ENCODE results near the gene ASCL5. TPM values are rescaled to one million over a fixed set of nuclear protein-coding genes. Genes with fewer than 3 reads are reported as not detected.
"Not testable (repeated sequence)": the region's sequence is repeated elsewhere in the genome, so short reads cannot be mapped to it uniquely, and the experiment has no call there.

The ASCL5 gene
- total RNA-seq, 3 donors from 2014 or later: not detected

DNA sequence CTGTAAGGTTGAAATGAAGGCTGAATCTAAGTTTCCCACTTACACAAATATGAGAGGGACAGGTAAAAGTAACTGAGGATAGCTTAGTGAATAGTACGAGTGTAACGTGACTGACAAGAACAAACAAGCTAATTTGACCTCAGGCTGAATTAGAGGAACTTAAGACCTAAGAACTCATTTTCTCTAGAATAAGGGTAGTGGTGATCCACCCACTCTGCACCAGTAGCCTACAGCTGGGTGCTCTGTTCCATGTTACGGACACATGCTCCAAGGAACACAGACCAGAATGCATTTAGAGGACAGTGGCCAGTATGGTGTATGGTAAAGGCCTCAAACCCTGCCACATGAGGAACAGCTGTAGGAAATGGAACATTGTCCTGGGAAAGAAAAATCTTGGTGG, 42.2 kb upstream of the ASCL5 start:
- Histone ChIP-seq H3K27ac (no peak overlapping the region), H3K4me3 (no peak overlapping the region), H3K9me3 (no peaks in the 10 kb centered on the region), H3K4me1 (peaks cover 0 to 2% of the 10 kb centered on the region in 2 donors), H3K36me3 (no peaks in the 10 kb centered on the region), H3K27me3 (no peaks in the 10 kb centered on the region)
- intact Hi-C loops (cut with DNase I; ENCODE audit: low total_unique reads): loop anchor here (2.0 kb wide), 1 partner anchor 18 kb away; no protein-coding TSS in a partner anchor
- no peak for DNase-seq (ENCODE audit: low spot score in 2 of 2)
- TF ChIP-seq POLR2AphosphoS5 (IDR thresholded peaks at IDR 0.05): no peak
- no peak for TF ChIP-seq POLR2A (IDR thresholded peaks at IDR 0.05)
- TF ChIP-seq, protein P1, sequence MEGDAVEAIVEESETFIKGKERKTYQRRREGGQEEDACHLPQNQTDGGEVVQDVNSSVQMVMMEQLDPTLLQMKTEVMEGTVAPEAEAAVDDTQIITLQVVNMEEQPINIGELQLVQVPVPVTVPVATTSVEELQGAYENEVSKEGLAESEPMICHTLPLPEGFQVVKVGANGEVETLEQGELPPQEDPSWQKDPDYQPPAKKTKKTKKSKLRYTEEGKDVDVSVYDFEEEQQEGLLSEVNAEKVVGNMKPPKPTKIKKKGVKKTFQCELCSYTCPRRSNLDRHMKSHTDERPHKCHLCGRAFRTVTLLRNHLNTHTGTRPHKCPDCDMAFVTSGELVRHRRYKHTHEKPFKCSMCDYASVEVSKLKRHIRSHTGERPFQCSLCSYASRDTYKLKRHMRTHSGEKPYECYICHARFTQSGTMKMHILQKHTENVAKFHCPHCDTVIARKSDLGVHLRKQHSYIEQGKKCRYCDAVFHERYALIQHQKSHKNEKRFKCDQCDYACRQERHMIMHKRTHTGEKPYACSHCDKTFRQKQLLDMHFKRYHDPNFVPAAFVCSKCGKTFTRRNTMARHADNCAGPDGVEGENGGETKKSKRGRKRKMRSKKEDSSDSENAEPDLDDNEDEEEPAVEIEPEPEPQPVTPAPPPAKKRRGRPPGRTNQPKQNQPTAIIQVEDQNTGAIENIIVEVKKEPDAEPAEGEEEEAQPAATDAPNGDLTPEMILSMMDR (IDR thresholded peaks at IDR 0.05): no peak

- intact Hi-C loops (cut with DNase I; ENCODE audit: low total_unique reads): no loop called here
- Histone ChIP-seq H3K4me1 (peaks cover 0 to 2% of the 10 kb centered on the region in 2 donors), H3K4me3 (no peak overlapping the region), H3K27me3 (no peaks in the 10 kb centered on the region), H3K27ac (no peak overlapping the region), H3K9me3 (no peaks in the 10 kb centered on the region), H3K36me3 (no peaks in the 10 kb centered on the region)
- TF ChIP-seq POLR2AphosphoS5 (IDR thresholded peaks at IDR 0.05) (no peak), POLR2A (IDR thresholded peaks at IDR 0.05) (no peak)
- TF ChIP-seq, protein P1 (IDR thresholded peaks at IDR 0.05): no peak
- DNase-seq (ENCODE audit: low spot score in 2 of 2): no peak
Measured at GRCh38 chr1:201167041-201167991, 40.3 kb upstream of the ASCL5 start.

- H3K27ac ChIP-seq: no peak overlapping the region
- no peaks in the 10 kb centered on the region for H3K27me3 ChIP-seq
- no peak for DNase-seq (ENCODE audit: low spot score in 2 of 2)
- no peaks in the 10 kb centered on the region for H3K9me3 ChIP-seq
- TF ChIP-seq POLR2AphosphoS5 (IDR thresholded peaks at IDR 0.05) (no peak), POLR2A (IDR thresholded peaks at IDR 0.05) (no peak)
- TF ChIP-seq, protein P1 (IDR thresholded peaks at IDR 0.05): no peak
- no peaks in the 10 kb centered on the region for H3K4me1 ChIP-seq
- intact Hi-C loops (cut with DNase I; ENCODE audit: low total_unique reads): no loop called here
- H3K36me3 ChIP-seq: no peaks in the 10 kb centered on the region
- no peak overlapping the region for H3K4me3 ChIP-seq
Measured at GRCh38 chr1:201164645-201165044, 37.7 kb upstream of the ASCL5 start.

- Histone ChIP-seq H3K27ac (no peak overlapping the region), H3K4me1 (no peaks in the 10 kb centered on the region), H3K4me3 (no peak overlapping the region), H3K9me3 (no peaks in the 10 kb centered on the region), H3K36me3 (no peaks in the 10 kb centered on the region), H3K27me3 (no peaks in the 10 kb centered on the region)
- intact Hi-C loops (cut with DNase I; ENCODE audit: low total_unique reads): no loop called here
- TF ChIP-seq, protein P1 (IDR thresholded peaks at IDR 0.05): no peak
- TF ChIP-seq POLR2AphosphoS5 (IDR thresholded peaks at IDR 0.05) (no peak), POLR2A (IDR thresholded peaks at IDR 0.05) (no peak)
- no peak for DNase-seq (ENCODE audit: low spot score in 2 of 2)
Measured at GRCh38 chr1:201163707-201164106, 36.7 kb upstream of the ASCL5 start.

DNA sequence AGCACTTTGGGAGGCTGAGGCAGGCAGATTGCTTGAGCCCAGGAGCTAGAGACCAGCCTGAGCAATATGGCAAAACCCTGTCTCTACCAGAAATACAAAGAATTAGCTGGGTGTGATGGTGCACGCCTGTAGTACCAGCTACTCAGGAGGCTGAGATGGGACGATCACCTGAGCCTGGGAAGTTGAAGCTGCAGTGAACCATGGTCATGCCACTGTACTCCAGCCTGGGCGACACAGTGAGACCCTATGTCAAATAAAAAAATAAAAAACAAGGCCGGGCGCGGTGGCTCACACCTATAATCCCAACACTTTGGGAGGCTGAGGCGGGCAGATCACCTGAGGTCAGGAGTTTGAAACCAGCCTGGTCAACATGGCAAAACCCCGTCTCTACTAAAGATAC, 36.1 kb upstream of the ASCL5 start:
- H3K4me3 ChIP-seq; H3K4me1 ChIP-seq; H3K27me3 ChIP-seq; H3K36me3 ChIP-seq; intact Hi-C loops (cut with DNase I; ENCODE audit: low total_unique reads); DNase-seq (ENCODE audit: low spot score in 2 of 2); H3K9me3 ChIP-seq; H3K27ac ChIP-seq: not testable (repeated sequence)

Data from breast epithelium (tissue), 4 donors.